ENCODE data around the gene GNAL.

DNA sequence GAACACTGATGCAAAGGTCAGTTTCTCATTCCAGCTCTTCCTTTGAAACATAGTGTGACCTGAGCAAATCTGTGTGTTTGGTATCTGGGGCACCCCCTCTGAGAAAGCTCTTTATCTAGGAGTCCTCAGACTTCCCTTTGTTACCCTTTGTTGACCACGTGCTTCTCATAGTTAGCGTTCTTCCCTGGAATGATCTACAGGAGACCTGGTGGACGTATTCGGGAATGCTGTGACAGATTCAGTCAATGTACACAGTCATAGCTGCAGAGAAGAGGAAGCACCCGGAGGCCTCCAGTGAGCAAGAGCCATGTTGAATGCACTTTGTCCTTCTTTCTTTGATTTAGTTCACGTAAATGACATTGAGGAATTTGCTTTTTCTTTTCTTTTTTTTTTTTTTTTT lies 151.4 kb downstream of the GNAL start:
- TF ChIP-seq, protein P1, sequence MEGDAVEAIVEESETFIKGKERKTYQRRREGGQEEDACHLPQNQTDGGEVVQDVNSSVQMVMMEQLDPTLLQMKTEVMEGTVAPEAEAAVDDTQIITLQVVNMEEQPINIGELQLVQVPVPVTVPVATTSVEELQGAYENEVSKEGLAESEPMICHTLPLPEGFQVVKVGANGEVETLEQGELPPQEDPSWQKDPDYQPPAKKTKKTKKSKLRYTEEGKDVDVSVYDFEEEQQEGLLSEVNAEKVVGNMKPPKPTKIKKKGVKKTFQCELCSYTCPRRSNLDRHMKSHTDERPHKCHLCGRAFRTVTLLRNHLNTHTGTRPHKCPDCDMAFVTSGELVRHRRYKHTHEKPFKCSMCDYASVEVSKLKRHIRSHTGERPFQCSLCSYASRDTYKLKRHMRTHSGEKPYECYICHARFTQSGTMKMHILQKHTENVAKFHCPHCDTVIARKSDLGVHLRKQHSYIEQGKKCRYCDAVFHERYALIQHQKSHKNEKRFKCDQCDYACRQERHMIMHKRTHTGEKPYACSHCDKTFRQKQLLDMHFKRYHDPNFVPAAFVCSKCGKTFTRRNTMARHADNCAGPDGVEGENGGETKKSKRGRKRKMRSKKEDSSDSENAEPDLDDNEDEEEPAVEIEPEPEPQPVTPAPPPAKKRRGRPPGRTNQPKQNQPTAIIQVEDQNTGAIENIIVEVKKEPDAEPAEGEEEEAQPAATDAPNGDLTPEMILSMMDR (IDR thresholded peaks at IDR 0.05), result no peak
- TF ChIP-seq POLR2A (IDR thresholded peaks at IDR 0.05), result no peak

Measured in heart left ventricle (tissue), 13 donors.